ENCODE data around the gene FOXD1. TPM values are rescaled to one million over a fixed set of nuclear protein-coding genes. Genes with fewer than 3 reads are reported as not detected.
A peak's percentile ranks its signal among the peaks of the same experiment; 100 is the strongest.

The FOXD1 gene
- total and polyA plus RNA-seq, 2 of the 4 experiments (the other 2 are of a cell fraction), result 3.2 to 23.1 TPM

DNA sequence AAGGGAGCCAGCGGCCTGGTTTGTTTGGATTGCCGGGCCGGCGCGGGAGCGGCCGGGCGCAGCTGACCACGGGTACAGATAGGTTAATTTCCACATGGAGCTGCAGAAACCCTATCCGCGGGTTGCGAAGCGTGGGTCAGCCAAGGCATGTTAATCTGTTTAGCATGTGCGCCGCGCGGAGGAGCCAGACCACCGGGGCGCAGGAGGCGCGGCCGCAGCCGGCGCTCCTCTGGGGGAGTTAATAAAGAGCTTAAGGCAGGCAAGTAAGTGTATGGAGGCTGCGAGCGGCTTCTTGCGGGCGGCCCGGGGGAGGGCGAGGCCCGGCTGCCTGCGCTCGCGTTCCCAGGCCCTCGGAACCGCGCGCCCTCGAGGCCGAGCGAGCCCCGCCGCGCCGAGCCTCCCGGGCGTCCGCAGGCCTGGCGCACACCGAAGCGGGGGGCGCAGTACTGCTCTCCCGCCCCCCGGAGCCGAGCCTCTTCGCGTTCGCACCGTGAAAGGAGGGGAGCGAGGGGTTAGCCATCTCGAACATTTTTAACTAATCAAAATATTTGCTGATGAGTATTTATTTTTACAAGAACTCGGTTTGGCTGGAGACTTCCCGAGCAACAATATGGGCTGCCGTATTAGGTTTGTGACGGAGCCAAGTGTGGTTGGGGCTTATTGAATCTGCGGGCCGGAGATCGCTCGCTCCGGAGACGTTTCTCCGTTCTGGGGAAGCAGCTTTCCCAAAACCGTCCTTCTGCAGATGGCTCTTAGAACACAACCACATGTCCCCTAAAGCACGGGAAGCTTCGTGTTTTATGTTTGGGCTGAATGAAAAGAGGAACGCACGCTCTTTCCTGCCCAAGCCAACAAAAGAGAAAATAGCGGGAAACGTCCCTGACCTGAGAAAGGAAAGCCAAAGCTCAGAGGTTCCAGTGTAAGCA, 28.8 kb downstream of the FOXD1 start (continued):
- TF ChIP-seq, protein P1, sequence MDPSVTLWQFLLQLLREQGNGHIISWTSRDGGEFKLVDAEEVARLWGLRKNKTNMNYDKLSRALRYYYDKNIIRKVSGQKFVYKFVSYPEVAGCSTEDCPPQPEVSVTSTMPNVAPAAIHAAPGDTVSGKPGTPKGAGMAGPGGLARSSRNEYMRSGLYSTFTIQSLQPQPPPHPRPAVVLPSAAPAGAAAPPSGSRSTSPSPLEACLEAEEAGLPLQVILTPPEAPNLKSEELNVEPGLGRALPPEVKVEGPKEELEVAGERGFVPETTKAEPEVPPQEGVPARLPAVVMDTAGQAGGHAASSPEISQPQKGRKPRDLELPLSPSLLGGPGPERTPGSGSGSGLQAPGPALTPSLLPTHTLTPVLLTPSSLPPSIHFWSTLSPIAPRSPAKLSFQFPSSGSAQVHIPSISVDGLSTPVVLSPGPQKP (IDR thresholded peaks at IDR 0.05; ENCODE audit: borderline replicate concordance, low read depth, low read length), result no peak
- 0 out of 2 replicates have a peak, but pooled peaks have one; percentile 31 for TF ChIP-seq MXI1 (IDR thresholded peaks at IDR 0.05; ENCODE audit: borderline replicate concordance, low read depth, low read length)

Measured in IMR-90 (cell line).